Osteocyte (in vitro differentiated cells): Measurements from ENCODE around the gene ADAMTS18. TPM values are rescaled to one million over a fixed set of nuclear protein-coding genes. Genes with fewer than 3 reads are reported as not detected.

Experiments
- DNase-seq: peaks from one replicate; pipeline ENCODE4 v3.0.0; 2021; ENCODE audit warnings: mixed read lengths; ENCODE audit not compliant: unreplicated experiment; ENCODE audit errors: extremely low spot score
- H3K27ac Mint-ChIP-seq: one replicate; pipeline ENCODE4 v1.8.0; 2021; ENCODE audit warnings: mild to moderate bottlenecking, mixed read lengths; ENCODE audit not compliant: unreplicated experiment
- H3K27me3 Mint-ChIP-seq: one replicate; pipeline ENCODE4 v1.8.0; 2021; ENCODE audit warnings: mixed read lengths; ENCODE audit not compliant: unreplicated experiment
- H3K36me3 Mint-ChIP-seq: one replicate; pipeline ENCODE4 v1.8.0; 2021; ENCODE audit warnings: mixed read lengths; ENCODE audit not compliant: unreplicated experiment
- H3K4me1 Mint-ChIP-seq: one replicate; pipeline ENCODE4 v1.8.0; 2021; ENCODE audit warnings: mixed read lengths; ENCODE audit not compliant: unreplicated experiment
- H3K4me3 Mint-ChIP-seq: one replicate; pipeline ENCODE4 v1.8.0; 2021; ENCODE audit warnings: mild to moderate bottlenecking, moderate library complexity, mixed read lengths; ENCODE audit not compliant: unreplicated experiment
- H3K9me3 Mint-ChIP-seq: one replicate; pipeline ENCODE4 v1.8.0; 2021; ENCODE audit warnings: mixed read lengths; ENCODE audit not compliant: unreplicated experiment
- CTCF ChIP-seq: fragments of 200-600 bp; sonication (generic); IDR thresholded peaks from 2 replicates; pipeline ENCODE4 v1.5.0; 2021; ENCODE audit warnings: antibody characterized with exemption, mild to moderate bottlenecking, moderate library complexity
- total RNA-seq: library from RNA; stranded (reverse); gene quantifications from 2 replicates; pipeline ENCODE4 v1.2.1, GENCODE V29; 2021

The ADAMTS18 gene
- total RNA-seq, 1 donor from 2014 or later: not detected

- no peak overlapping the region for H3K27ac Mint-ChIP-seq
- no peaks in the 10 kb centered on the region for H3K36me3 Mint-ChIP-seq
Observed at GRCh38 chr16:77317059-77317458, 117.8 kb downstream of the ADAMTS18 start.

GRCh38 chr16:77310877-77311276 lies 124.0 kb downstream of the ADAMTS18 start:
- Mint-ChIP-seq H3K4me3 (no peak overlapping the region), H3K27ac (no peak overlapping the region), H3K27me3 (peaks cover 2% of the 10 kb centered on the region), H3K36me3 (no peaks in the 10 kb centered on the region), H3K4me1 (peaks cover 4% of the 10 kb centered on the region), H3K9me3 (no peaks in the 10 kb centered on the region)
- no peak for TF ChIP-seq CTCF
- no peak for DNase-seq

More at GRCh38 chr16:77317059-77317458, 117.8 kb downstream of the ADAMTS18 start:
- DNase-seq: no peak
- Mint-ChIP-seq H3K4me3 (no peak overlapping the region), H3K9me3 (no peaks in the 10 kb centered on the region), H3K4me1 (no peaks in the 10 kb centered on the region), H3K27me3 (peaks cover 18% of the 10 kb centered on the region)
- no peak for TF ChIP-seq CTCF

- DNase-seq: no peak
- TF ChIP-seq CTCF: no peak
- no peaks in the 10 kb centered on the region for H3K36me3 Mint-ChIP-seq
- no peak overlapping the region for H3K4me3 Mint-ChIP-seq
- H3K27ac Mint-ChIP-seq: no peak overlapping the region
- H3K4me1 Mint-ChIP-seq: peaks cover 4% of the 10 kb centered on the region
- no peaks in the 10 kb centered on the region for H3K9me3 Mint-ChIP-seq
- H3K27me3 Mint-ChIP-seq: no peaks in the 10 kb centered on the region
Observed at GRCh38 chr16:77308163-77308561, 126.7 kb downstream of the ADAMTS18 start.

- no peak for TF ChIP-seq CTCF
- H3K4me3 Mint-ChIP-seq: no peak overlapping the region
- no peak for DNase-seq
- H3K27ac Mint-ChIP-seq: no peak overlapping the region
- H3K4me1 Mint-ChIP-seq: peaks cover 4% of the 10 kb centered on the region
- no peaks in the 10 kb centered on the region for H3K27me3 Mint-ChIP-seq
- no peaks in the 10 kb centered on the region for H3K9me3 Mint-ChIP-seq
- no peaks in the 10 kb centered on the region for H3K36me3 Mint-ChIP-seq
Observed at GRCh38 chr16:77307426-77308162, 127.2 kb downstream of the ADAMTS18 start.

- Mint-ChIP-seq H3K9me3 (no peaks in the 10 kb centered on the region), H3K36me3 (no peaks in the 10 kb centered on the region), H3K4me1 (peaks cover 10% of the 10 kb centered on the region), H3K27ac (no peak overlapping the region), H3K27me3 (no peaks in the 10 kb centered on the region), H3K4me3 (no peak overlapping the region)
- no peak for TF ChIP-seq CTCF
- no peak for DNase-seq
Observed at GRCh38 chr16:77306075-77306474, 128.8 kb downstream of the ADAMTS18 start.
